HG03575 (cell line): Measurements from ENCODE around the gene LRCH1.

Source experiments
- ATAC-seq: cut with Tn5 transposase; IDR thresholded peaks from one replicate; pipeline ENCODE4 v1.9.1; 2021; ENCODE audit not compliant: unreplicated experiment, insufficient number of reproducible peaks, low FRiP score; ENCODE audit errors: extremely low read depth

The LRCH1 gene

DNA sequence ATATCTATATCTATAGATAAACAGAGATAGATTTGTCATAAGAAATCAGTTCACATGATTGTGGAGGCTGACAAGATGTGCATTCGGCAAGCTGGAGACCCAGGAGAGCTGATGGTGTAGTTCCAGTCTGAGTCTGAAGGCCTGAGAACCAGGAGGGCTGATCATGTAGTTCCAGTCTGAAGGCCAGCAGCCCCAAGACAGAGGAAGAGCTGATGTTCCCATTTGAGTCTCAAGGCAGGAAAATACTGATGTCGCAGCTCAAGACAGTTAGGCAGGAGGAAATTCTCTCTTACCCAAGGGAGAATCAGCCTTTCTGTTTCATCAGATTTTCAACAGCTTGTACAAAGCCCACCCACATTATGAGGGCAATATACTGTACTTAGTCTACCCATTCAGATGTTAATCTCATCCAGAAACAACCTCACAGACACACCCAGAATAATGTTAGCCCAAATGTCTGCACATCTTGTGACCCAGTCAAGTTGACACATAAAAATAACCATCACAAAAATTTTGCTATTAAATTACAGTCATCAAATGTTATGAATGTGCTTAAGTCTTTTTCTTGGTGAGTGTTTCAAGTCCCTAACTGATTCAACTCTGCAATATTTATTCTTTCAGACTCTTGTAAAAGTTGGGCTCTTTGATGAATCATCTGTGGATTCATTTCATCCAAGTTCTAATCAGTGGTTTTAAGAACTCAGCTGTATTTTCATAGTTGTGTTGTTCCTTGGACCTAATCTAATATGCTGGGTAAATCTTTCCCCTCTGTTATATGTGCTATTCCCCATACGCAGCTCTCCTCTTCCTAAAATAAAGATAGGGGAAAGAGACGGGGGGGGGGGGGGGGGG lies 22.7 kb upstream of the LRCH1 start:
- ATAC-seq = no peak

DNA sequence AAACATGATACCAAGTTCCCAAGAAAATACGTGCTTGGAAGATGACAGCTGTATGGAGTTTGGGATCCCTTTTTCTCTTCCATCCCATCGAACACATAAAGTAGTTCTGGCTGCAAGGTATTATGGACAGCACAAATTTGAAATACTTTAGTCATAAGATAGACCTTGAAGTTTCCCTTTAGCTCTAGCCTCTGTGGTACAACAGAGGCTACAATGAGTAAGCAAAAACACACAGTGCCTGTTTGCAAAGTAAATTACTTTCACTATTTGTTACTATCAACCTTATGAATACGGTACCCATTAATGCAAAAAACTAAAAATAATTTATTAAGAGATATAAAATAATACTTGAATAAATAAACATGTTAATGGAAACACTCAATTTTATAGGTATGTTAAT lies 21.0 kb upstream of the LRCH1 start:
- no peak for ATAC-seq

DNA sequence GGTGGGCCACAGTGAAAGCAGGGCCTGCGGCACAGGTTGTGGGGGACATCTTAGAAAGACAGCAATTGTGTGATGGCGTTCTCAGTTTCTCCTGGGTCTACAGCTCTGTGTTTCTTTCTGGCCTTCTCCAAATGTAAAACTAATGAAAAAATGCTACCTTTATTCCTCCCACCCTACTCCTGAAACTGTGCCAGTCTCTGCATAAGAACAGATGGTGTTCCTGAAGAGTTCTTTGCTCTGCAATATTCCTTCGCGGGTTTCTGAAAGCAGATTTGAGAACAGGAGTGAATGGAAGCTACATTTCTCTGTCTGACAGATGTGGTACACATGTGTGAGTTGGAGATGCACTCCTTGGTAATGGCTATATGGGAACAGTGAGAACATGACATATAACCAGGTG lies 18.0 kb upstream of the LRCH1 start:
- no peak for ATAC-seq

DNA sequence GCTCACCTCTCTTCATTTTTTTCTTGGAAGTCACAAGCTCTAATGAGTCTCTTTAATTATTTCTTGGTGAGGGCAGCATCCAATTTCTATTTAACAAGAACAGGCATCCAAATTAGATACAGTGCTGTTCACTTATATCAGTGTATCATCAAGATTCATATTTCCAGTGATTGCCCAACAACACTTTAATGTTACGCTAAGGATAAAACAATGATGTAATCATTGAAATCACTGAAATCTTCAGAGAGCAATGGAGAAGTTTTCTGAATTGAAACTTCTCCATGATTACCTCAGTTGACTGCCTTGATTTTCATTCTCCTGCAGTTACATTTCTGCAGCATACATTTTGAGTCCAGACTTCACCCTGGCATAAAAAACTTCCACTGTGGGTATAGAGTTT lies 17.1 kb upstream of the LRCH1 start:
- ATAC-seq = no peak

GRCh38 chr13:46536341-46536740 lies 16.6 kb upstream of the LRCH1 start:
- ATAC-seq = no peak

DNA sequence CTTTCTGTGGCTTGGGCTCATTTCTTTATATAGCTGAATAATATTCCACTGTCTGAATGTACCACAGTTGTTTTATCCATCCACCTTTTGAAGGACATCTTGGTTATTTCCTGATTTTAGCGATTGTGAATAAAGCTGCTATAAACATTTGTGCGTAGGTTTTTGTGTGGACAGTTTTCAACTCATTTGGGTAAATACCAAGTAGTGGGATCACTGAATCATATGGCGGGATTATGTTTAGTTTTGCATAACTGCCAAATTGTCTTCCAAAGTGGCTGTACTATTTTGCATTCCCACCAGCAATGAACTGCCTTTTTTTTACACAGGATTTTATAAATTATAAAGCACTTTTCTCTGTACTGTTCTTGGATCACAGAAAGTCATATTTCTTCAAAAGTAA lies 13.7 kb upstream of the LRCH1 start:
- ATAC-seq = no peak

- no peak for ATAC-seq
Observed at GRCh38 chr13:46541210-46541609, 11.8 kb upstream of the LRCH1 start.

DNA sequence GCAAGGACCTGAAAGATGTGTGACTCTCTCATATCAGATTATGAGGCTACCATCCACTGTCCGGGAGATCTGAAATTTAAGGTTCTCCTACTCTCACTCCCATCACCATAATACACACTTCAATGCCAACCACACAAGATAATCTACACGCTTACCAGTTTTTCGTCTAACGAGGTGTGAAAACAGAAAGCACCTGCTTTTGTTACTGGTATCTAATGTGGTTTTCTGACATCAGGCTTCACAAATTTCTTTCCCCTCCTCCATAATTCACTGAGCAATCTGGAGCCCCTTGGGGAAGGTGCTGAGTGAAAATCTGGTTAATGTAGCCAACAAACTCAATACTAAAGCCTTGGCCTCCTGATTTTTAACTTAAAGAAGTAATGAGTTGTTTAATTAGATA lies 10.1 kb upstream of the LRCH1 start:
- ATAC-seq = no peak

- ATAC-seq = no peak
Observed at GRCh38 chr13:46543287-46543686, 9.7 kb upstream of the LRCH1 start.

GRCh38 chr13:46544208-46544607 lies 8.8 kb upstream of the LRCH1 start:
- peak; percentile 42 for ATAC-seq

DNA sequence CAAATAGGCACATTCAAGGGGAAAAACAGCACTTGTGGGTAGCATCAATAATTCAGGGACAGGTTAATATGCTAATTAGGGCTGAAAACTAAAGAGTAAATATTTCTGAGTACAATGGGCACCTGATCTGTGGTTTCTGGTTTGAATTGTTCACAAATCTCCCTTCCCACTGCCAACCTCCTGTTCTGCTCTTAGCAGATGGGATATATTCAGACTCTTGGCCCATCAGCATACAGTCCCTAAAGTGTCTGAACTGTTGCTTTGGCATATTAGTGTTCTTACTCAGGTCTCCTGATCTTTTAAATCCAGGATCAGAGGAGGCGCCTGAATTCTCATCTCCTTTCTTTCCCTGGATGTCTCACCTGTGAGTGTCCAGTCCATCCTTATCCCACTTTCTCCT lies 8.2 kb upstream of the LRCH1 start:
- no peak for ATAC-seq

- ATAC-seq = no peak
Observed at GRCh38 chr13:46546084-46546768, 6.7 kb upstream of the LRCH1 start.

DNA sequence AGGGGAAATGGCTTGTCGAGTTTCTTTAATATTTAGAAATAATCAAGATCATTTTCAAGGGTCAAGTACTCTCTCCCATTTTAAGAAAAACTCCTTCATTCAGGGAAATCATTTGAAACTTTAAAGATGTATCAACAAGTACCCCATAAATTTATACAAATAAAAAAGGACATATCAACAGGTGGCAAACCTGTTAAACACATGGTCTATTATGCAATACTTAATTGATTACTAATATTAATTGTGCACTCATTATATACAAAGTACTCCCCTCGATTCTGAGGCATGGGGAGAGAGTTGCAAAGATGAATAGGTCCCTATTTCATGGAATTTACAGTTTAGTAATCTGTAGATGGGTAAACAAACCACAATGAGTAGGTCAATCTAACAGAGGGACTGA lies 2.1 kb upstream of the LRCH1 start:
- no peak for ATAC-seq

DNA sequence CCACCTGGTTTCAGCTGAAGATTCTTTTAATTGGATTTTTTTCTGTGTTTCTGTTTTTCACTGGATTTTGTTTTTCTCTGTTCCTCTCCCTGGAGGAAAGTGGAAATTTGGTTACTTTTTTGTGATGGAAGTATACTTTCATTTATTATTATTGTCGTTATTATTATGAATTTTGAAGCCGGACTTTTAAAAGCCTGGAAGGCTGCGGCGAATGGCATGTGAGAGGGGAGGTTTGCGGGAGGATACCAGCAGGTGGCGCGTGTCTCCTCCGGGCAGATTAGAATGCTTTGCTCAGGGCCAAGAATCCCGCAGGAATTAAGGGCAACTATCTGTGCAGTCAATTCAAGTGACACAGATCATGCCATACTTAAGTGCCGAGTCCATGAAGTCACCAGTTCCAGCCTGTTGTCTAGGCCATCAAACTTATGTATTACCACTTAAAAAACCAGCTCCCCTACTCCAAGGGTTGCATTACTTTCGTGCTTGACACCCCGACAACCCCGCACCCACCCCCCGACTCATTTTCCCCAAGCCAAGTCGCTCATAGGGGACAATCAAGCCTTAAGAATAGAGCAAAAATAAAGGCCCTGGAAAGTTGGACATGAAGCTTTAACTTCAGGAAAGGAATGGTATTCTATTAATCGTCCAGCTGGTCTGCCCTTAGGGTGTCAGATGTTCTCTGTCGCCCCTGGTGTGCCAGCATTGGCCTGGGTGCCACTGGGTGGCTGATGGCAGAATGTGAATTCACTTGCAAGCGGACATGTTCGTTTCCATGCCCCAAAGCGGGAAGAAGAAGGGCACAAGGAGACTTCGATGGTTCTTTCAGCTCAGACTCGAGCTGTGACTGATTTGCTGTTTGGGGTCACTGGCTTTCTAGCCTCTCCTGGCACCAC lies 1.3 kb upstream of the LRCH1 start:
- ATAC-seq = no peak

DNA sequence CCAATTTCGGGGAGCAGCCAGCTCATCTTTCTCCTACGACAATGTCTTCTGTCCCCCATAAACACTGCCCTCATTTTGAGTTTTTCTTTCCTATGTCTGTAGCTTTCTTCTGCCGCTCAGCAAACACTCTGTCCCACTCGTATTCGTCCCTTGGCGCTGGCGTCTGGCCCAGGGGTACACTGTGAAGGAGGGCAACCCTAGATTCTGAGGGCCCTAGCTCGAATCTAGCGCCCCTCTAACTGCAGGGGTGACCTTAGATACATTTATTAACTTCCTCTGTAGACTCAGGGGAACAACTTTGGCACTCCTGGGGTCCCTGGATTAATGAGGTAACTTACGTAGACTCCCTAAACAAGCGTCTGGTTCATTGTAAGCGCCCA lies 677 bp upstream of the LRCH1 start:
- ATAC-seq = no peak

DNA sequence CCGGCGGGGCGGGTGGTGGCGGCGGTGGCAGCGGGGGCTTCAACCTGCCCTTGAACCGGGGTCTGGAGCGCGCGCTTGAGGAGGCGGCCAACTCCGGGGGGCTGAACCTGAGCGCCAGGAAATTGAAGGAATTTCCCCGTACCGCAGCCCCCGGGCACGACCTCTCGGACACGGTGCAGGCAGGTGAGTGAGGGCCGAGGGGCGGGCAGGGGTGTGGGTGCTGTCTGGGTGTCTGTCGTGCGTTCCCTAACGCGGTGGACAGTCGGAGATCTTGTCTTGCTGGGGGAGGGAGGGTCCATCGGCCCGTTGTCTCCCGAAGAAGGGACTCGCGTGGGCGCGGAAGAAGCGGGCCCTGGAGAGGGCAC lies 533 bp downstream of the LRCH1 start:
- no peak for ATAC-seq

DNA sequence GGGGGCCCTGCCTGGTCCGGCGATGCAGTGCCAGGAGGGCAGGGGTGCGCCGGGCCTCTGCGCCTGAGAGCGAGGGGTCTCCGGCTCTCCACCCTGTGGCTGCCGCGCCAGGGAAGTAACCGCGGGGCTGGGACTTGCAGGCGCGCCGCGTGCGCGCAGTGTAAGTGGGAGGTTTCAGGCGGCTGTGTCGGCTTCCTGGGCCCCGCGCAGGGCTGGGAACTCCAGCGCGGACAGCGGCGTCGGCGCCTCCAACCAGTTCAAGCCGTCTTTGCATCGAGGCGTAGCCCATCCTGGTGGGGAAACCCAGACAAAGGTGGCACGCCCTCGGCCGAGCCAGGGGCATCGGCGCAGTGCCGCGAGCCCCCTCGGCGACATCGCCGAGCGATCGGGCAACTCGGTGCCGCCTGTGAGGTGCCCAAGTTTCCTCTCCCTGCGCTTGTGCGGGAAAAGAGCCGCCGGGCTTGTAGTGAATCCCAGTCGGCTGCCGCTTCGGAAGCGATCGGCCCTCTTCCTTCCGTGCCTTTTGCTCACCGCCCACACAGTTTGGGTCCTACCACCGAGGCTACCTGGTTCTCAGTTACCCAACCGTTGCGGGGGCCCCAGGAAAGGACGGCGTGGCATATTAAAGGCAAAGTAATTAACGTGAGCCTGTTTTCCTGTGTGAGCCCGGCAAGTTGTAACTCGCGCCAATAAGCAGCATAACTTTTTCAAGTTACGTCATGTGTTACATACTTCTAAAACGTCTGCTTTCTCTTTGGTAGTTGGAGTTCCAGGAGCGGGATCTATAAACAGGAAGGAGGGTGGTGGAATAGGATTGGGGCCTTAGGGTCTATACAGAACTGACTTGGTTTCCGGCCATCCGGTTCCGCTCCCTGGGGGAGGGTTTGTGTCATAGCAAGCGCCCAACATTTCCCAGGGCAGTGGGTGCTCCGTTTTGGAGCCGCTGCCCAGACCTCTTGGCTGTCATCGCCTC lies 1.2 kb downstream of the LRCH1 start:
- peak; percentile 30 for ATAC-seq

GRCh38 chr13:46554951-46555350 lies 2.0 kb downstream of the LRCH1 start:
- no peak for ATAC-seq
